Measurements from ENCODE around the gene LRRTM3. TPM values are rescaled to one million over a fixed set of nuclear protein-coding genes. Genes with fewer than 3 reads are reported as not detected.

Gene LRRTM3
- total RNA-seq, 1 experiment from 2014 or later: not detected

DNA sequence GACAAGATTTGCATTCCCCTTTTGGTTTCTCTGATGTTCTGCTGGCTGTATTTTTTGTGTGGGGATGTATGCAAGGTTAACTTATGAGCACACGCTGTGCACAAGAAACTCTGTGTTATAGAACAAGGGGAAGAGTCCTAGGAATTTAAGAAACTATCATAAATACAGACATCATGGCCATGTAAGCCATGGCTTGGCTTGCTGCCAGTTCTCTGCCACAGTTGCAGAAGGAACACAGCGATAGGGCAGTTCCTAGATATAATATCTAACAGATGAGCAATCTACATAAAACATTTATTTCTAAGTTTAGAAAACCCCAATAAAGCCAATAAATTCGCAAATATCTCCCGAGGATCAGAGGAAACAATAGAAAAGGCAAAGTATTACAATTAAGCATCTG, 153.3 kb downstream of the LRRTM3 start:
- peak; percentile 21 for DNase-seq (ENCODE audit: unreplicated experiment)
- peaks cover 46% of the 10 kb centered on the region for H3K27me3 Mint-ChIP-seq (ENCODE audit: insufficient read depth, unreplicated experiment)
- peaks cover 14% of the 10 kb centered on the region for H3K4me1 Mint-ChIP-seq (ENCODE audit: insufficient read depth, unreplicated experiment)
- no peak overlapping the region for H3K4me3 Mint-ChIP-seq (ENCODE audit: unreplicated experiment)
- intact Hi-C loops (cut with micrococcal nuclease): no loop called here
- no peaks in the 10 kb centered on the region for H3K36me3 Mint-ChIP-seq (ENCODE audit: insufficient read depth, unreplicated experiment)
- CTCF ChIA-PET: no interaction called here
- POLR2A ChIA-PET: no interaction called here
- H3K27ac Mint-ChIP-seq (ENCODE audit: low read depth, unreplicated experiment): no peak overlapping the region
- H3K9me3 Mint-ChIP-seq (ENCODE audit: unreplicated experiment): no peaks in the 10 kb centered on the region
- no TSS peak for BruUV-seq (replicated peaks)
- TF ChIP-seq, protein P1, sequence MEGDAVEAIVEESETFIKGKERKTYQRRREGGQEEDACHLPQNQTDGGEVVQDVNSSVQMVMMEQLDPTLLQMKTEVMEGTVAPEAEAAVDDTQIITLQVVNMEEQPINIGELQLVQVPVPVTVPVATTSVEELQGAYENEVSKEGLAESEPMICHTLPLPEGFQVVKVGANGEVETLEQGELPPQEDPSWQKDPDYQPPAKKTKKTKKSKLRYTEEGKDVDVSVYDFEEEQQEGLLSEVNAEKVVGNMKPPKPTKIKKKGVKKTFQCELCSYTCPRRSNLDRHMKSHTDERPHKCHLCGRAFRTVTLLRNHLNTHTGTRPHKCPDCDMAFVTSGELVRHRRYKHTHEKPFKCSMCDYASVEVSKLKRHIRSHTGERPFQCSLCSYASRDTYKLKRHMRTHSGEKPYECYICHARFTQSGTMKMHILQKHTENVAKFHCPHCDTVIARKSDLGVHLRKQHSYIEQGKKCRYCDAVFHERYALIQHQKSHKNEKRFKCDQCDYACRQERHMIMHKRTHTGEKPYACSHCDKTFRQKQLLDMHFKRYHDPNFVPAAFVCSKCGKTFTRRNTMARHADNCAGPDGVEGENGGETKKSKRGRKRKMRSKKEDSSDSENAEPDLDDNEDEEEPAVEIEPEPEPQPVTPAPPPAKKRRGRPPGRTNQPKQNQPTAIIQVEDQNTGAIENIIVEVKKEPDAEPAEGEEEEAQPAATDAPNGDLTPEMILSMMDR (IDR thresholded peaks at IDR 0.05; ENCODE audit: unreplicated experiment): no peak

- intact Hi-C loops (cut with micrococcal nuclease): no loop called here
- Mint-ChIP-seq H3K27me3 (ENCODE audit: insufficient read depth, unreplicated experiment) (peaks cover 89% of the 10 kb centered on the region), H3K36me3 (ENCODE audit: insufficient read depth, unreplicated experiment) (no peaks in the 10 kb centered on the region), H3K4me3 (ENCODE audit: unreplicated experiment) (no peak overlapping the region), H3K9me3 (ENCODE audit: unreplicated experiment) (no peaks in the 10 kb centered on the region), H3K27ac (ENCODE audit: low read depth, unreplicated experiment) (no peak overlapping the region), H3K4me1 (ENCODE audit: insufficient read depth, unreplicated experiment) (no peaks in the 10 kb centered on the region)
- TF ChIP-seq, protein P1 (IDR thresholded peaks at IDR 0.05; ENCODE audit: unreplicated experiment): no peak
- POLR2A ChIA-PET: no interaction called here
- DNase-seq (ENCODE audit: unreplicated experiment): no peak
- no TSS peak for BruUV-seq (replicated peaks)
- CTCF ChIA-PET: no interaction called here
These were observed 160.7 kb downstream of the LRRTM3 start for GRCh38 chr10:67086327-67087134.

DNA sequence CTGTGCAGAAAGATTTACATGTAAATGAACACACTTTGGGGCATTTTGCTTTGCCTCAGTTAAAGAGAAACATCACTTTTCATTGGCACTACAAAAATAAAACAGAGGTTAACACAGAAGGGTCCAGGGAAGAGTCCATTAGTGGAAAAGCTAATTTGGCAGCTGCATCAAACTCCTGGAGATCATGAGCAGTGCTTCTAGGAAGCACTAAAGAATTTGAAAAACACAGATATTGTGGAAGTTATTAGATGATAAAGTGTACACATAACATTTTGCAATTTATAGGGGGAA, 161.2 kb downstream of the LRRTM3 start:
- no TSS peak for BruUV-seq (replicated peaks)
- TF ChIP-seq, protein P1 (IDR thresholded peaks at IDR 0.05; ENCODE audit: unreplicated experiment): no peak
- no peak for DNase-seq (ENCODE audit: unreplicated experiment)
- Mint-ChIP-seq H3K4me1 (ENCODE audit: insufficient read depth, unreplicated experiment) (no peaks in the 10 kb centered on the region), H3K36me3 (ENCODE audit: insufficient read depth, unreplicated experiment) (no peaks in the 10 kb centered on the region), H3K4me3 (ENCODE audit: unreplicated experiment) (no peak overlapping the region), H3K27ac (ENCODE audit: low read depth, unreplicated experiment) (no peak overlapping the region), H3K9me3 (ENCODE audit: unreplicated experiment) (no peaks in the 10 kb centered on the region), H3K27me3 (ENCODE audit: insufficient read depth, unreplicated experiment) (peaks cover 89% of the 10 kb centered on the region)
- ChIA-PET POLR2A (no interaction called here), CTCF (no interaction called here)
- intact Hi-C loops (cut with micrococcal nuclease): no loop called here

GRCh38 chr10:67088036-67088435, 162.2 kb downstream of the LRRTM3 start:
- no TSS peak for BruUV-seq (replicated peaks)
- Mint-ChIP-seq H3K9me3 (ENCODE audit: unreplicated experiment) (no peaks in the 10 kb centered on the region), H3K4me3 (ENCODE audit: unreplicated experiment) (no peak overlapping the region), H3K4me1 (ENCODE audit: insufficient read depth, unreplicated experiment) (no peaks in the 10 kb centered on the region), H3K27me3 (ENCODE audit: insufficient read depth, unreplicated experiment) (peaks cover 86% of the 10 kb centered on the region), H3K27ac (ENCODE audit: low read depth, unreplicated experiment) (no peak overlapping the region), H3K36me3 (ENCODE audit: insufficient read depth, unreplicated experiment) (no peaks in the 10 kb centered on the region)
- intact Hi-C loops (cut with micrococcal nuclease): no loop called here
- ChIA-PET CTCF (no interaction called here), POLR2A (no interaction called here)
- no peak for DNase-seq (ENCODE audit: unreplicated experiment)
- TF ChIP-seq, protein P1 (IDR thresholded peaks at IDR 0.05; ENCODE audit: unreplicated experiment): no peak
